PFSK-1 (cell line): ENCODE results near the gene SLC25A20.

Experiments
- FOXP2 ChIP-seq: optimal IDR thresholded peaks from 2 replicates; pipeline ENCODE3; 2011; ENCODE audit warnings: borderline replicate concordance, control low read depth, inconsistent platforms; ENCODE audit not compliant: insufficient read depth; ENCODE audit errors: extremely low read length, extremely low read depth
- POLR2AphosphoS5 ChIP-seq: IDR thresholded peaks from 2 replicates; pipeline ENCODE4 v1.6.1; 2012; ENCODE audit warnings: low read depth, mild to moderate bottlenecking, control low read depth, low read length, moderate library complexity
- REST ChIP-seq, 2 experiments: IDR thresholded peaks; 2 replicates each; pipeline versions ENCODE4 v1.6.1 to v1.8.0; 2011 to 2012; ENCODE audit warnings: low read depth in 2 of 2, low read length in 2 of 2, control low read depth in 1 of 2, inconsistent platforms in 1 of 2, mild to moderate bottlenecking in 1 of 2, moderate library complexity in 1 of 2; ENCODE audit not compliant: insufficient read depth in 1 of 2
- SIN3A ChIP-seq: IDR thresholded peaks from 2 replicates; pipeline ENCODE4 v1.6.1; 2012; ENCODE audit warnings: mild to moderate bottlenecking, low read length, moderate library complexity, borderline replicate concordance; ENCODE audit not compliant: insufficient read depth
- TAF1 ChIP-seq: IDR thresholded peaks from 2 replicates; pipeline ENCODE4 v1.6.1; 2012; ENCODE audit warnings: low read length, control low read depth, borderline replicate concordance; ENCODE audit not compliant: insufficient read depth

- TF ChIP-seq REST (IDR thresholded peaks at IDR 0.05; ENCODE audit: insufficient read depth in 1 of 2, low read depth in 2 of 2, low read length in 2 of 2) (no peak), TAF1 (no peak), POLR2AphosphoS5 (no peak), SIN3A (no peak), FOXP2 (no peak)
Measured at GRCh38 chr3:48858709-48859108, 40.0 kb downstream of the SLC25A20 start.
